Spinal cord (tissue), 10 donors: Measurements from ENCODE around the gene TARP. TPM values are rescaled to one million over a fixed set of nuclear protein-coding genes. Genes with fewer than 3 reads are reported as not detected.

ENCODE experiments used
- DNase-seq, 6 donors: peaks; one replicate each; pipeline versions ENCODE4 v3.0.0 to v3.0.0-alpha.2; 2013 to 2015; ENCODE audit warnings: low spot score in 6 of 6, low read depth in 4 of 6
- H3K27ac ChIP-seq: one replicate; pipeline ENCODE4 v1.5.1; 2013; ENCODE audit warnings: low read depth, low read length, control low read depth
- H3K27me3 ChIP-seq: one replicate; pipeline ENCODE4 v1.6.1; 2013; ENCODE audit warnings: low read length; ENCODE audit not compliant: control insufficient read depth, insufficient read depth
- H3K36me3 ChIP-seq: one replicate; pipeline ENCODE4 v1.6.1; 2013; ENCODE audit warnings: low read length; ENCODE audit not compliant: control insufficient read depth, insufficient read depth
- H3K4me1 ChIP-seq: one replicate; pipeline ENCODE4 v1.6.1; 2013; ENCODE audit warnings: low read length; ENCODE audit not compliant: control insufficient read depth, insufficient read depth
- H3K4me3 ChIP-seq: one replicate; pipeline ENCODE4 v1.5.1; 2013; ENCODE audit warnings: low read depth, low read length, control low read depth
- H3K9me3 ChIP-seq: one replicate; pipeline ENCODE4 v1.6.1; 2013; ENCODE audit warnings: low read length; ENCODE audit not compliant: control insufficient read depth, insufficient read depth
- WGBS: methylation state at CpG from one replicate; pipeline ENCODE4 v1.1.5; 2013; ENCODE audit warnings: missing lambda C conversion rate; ENCODE audit not compliant: insufficient coverage; 5-methylcytosine and 5-hydroxymethylcytosine counted together
- polyA plus RNA-seq, 2 donors: library from polyadenylated mRNA; unstranded; fragments of 120-200 nt; gene quantifications; one replicate each; pipeline ENCODE4 v1.2.1, GENCODE V29; 2013; ENCODE audit not compliant: insufficient read length in 2 of 2
- small RNA-seq: library from RNA; depleted of rRNA; stranded (forward); fragments of <200 nt; gene quantifications from one replicate; pipeline ENCODE3, GENCODE V24; 2014; ENCODE audit warnings: low replicate concordance
- total RNA-seq, 2 donors: library from RNA; depleted of rRNA in 1 of 2; stranded (reverse); fragments of 120-200 nt in 1 of 2; fragments of >200 nt in 1 of 2; gene quantifications; one replicate each; pipeline versions ENCODE4 v1.2.3 to v1.2.4, GENCODE V29; 2013 to 2014
- donor health status: healthy.

TARP gene

DNA sequence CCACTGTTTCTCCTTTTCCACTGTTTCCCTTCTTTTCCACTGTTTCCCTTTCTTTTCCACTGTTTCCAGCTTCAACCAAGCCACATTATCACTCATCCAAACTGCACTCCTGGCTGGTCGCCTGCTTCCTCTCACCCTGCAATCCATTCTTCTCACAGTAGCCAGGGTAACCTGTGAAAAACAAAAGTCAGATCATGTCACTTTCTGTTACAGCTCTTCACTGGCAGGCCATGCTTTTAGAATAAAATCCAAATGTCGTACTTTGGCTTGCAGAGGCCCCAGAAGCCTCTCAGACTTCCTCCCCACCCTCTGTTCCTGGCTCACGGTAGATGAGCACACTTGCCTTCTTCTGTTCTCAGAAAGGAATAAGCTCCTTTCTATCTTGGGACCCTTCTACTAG is 61.5 kb downstream of the TARP start:
- peaks cover 8% of the 10 kb centered on the region for H3K36me3 ChIP-seq
- no peaks in the 10 kb centered on the region for H3K27me3 ChIP-seq
- no peaks in the 10 kb centered on the region for H3K9me3 ChIP-seq
- peak overlapping the region; percentile 42 for H3K27ac ChIP-seq
- no peak overlapping the region for H3K4me3 ChIP-seq
- DNase-seq: peak; percentile 15 to 83 (median 42)
- peaks cover 4% of the 10 kb centered on the region for H3K4me1 ChIP-seq
- 36% methylated on average over 2 of the region's 3 CpGs for WGBS

GRCh38 chr7:38211486-38211885 is 62.0 kb downstream of the TARP start:
- Histone ChIP-seq H3K9me3 (no peaks in the 10 kb centered on the region), H3K36me3 (peaks cover 3% of the 10 kb centered on the region), H3K27ac (peak overlapping the region; percentile 8), H3K4me1 (peaks cover 4% of the 10 kb centered on the region), H3K4me3 (no peak overlapping the region), H3K27me3 (no peaks in the 10 kb centered on the region)
- no peak for DNase-seq
- WGBS: 88% methylated on average over 1 of the region's 1 CpG

Small RNA genes within 50 kb of the gene (small RNA-seq; reads per million reads assigned to genes)
- not detected for gene TRGJ1
- not detected for gene TRGJ2
- gene TRGJP: not detected
- gene TRGJP1: not detected
- gene TRGJP2: not detected
- not detected for gene TRGVA

Other genes with a start within 250 kb of the TARP start
- gene STARD3NL, start 95.4 kb downstream of the TARP start, total RNA-seq: 10 to 100 TPM; 79.7 to 99.0 TPM
- 100 to 1,000 TPM in 1 of 2 donors, 10 to 100 TPM in 1; 96.7 to 111 TPM for gene STARD3NL, start 95.4 kb downstream of the TARP start, polyA plus RNA-seq